ENCODE data around the gene GOLGA6L10.
"Not testable (repeated sequence)": the region's sequence is repeated elsewhere in the genome, so short reads cannot be mapped to it uniquely, and the experiment has no call there.

GOLGA6L10 gene, protein sequence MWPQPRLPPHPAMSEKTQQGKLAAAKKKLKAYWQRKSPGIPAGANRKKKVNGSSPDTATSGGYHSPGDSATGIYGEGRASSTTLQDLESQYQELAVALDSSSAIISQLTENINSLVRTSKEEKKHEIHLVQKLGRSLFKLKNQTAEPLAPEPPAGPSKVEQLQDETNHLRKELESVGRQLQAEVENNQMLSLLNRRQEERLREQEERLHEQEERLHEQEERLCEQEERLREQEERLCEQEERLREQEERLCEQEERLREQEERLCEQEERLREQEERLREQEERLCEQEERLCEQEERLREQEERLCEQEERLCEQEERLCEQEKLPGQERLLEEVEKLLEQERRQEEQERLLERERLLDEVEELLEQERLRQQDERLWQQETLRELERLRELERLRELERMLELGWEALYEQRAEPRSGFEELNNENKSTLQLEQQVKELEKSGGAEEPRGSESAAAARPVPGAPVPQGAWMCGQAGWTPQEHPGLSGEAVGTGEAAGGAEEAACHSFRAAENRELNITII

DNA sequence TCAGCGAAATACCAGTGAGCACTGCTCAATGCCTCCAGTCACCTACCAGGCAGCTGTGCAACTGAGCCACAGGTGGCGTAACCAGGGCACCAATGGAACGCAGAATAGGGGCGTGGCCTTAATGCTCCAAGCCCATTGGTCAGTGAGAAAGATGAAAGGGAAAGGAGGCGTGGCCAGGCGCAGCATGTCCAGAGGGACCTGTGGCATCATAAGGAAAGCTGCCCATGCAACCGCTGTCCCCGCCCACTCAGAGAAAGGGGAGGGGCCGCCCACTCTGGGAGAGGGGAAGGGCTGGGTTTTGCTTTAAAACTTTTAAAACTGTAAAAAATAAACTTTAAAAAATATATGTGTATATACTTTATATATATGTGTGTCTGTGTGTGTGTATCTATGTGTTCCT lies at the start of gene GOLGA6L10:
Gene GOLGA6L10, minus strand, starts transcription at position 101 of the 400 bp plus-strand sequence. Its CDS starts 100 bp downstream, at position 1.
- DNase-seq, result not testable (repeated sequence)

DNA sequence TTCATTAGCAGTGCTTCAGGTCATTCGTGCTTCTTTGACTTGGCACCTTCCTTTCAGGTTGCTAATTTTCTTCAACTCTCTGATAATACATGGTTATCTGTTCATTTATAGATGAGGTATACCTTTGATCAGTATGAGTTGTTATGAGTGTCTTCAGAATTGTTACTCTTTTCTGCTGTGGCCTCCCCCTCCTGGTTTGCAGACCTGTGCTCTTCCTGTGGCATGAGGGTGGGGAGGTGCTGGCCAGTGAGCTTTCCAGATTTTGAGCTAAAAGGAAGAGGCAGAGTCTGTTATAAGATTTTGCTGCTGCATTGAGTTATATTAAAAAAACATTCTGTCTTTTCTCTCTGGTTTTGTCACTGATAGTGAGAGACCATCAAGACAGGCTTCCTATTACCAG lies 49.5 kb upstream of the GOLGA6L10 start:
- DNase-seq, result no peak

DNA sequence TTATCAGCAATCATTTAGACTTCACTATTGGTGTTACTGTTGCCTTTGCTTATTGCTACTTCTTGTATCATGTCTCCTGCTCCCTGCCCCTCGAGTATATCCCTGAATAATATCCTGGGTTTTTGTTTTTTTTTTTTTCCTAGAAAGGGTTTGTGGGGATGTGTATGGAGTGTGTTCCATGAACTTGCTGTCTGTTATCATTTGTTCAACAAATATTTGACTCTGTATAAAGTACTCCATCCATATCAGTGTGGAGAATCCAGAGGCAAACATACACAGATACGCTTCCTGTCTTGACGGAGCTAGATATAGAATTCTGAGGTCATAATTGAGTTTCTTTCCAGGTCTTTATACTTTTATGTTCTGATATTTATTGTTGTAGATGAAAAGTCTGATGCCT lies 48.5 kb upstream of the GOLGA6L10 start:
- no peak for DNase-seq

DNA sequence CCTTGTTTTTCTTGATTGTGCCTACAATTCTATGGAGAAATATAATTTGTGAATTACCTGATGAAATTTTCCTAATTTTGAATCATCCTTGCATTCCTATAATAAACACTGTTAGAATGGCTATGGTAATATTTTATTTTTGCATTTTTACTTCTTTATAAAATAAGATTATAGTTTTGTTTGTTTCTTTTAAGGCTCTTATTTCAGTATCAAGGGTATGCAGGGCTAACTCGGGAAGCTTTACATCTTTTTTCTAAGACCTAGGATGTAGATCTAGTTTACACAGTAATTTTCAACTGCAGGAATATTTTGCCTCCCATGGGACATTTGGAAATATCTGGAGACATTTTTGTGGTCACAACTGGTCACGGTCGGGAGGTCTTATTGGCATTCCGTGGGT lies 46.5 kb upstream of the GOLGA6L10 start:
- not testable (repeated sequence) for DNase-seq

DNA sequence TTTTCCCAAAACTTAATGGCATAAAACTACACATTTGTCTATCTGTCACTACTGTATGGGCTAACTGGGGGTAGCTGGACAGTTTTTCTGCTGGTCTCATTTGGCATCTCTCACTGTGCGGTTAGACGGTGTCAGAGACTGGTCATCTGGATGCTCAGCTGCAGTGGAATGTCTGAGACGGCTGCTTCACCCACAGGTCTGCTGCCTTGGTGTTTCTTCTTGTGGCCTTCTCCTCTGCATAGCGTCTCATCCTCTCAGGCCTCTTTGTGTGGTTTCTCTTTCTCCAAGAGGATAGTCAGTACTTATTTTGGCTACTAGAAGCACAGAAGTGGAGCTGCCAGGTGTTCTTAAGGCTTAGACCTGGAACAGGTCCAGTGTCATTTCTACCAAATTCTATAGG lies 44.4 kb upstream of the GOLGA6L10 start:
- DNase-seq, result no peak

DNA sequence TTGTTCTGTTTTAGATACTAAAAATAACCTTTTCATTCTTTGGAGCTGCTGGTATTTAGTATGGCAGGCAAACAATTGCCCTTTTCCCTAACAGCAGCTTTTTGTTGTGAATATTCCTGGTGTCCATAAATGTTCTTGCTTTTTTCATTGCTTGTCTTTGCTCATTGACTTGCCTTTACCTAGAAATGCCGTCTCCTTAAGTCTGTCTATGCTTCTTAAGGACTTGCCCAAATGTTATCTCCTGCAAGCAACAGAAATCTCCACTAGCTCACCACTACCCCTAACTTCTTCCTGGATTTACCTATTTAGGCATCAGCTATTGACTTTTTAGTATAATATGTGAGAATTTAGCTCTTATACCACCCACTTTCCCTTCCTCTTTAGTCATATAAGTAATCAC lies 42.8 kb upstream of the GOLGA6L10 start:
- DNase-seq, result not testable (repeated sequence)

DNA sequence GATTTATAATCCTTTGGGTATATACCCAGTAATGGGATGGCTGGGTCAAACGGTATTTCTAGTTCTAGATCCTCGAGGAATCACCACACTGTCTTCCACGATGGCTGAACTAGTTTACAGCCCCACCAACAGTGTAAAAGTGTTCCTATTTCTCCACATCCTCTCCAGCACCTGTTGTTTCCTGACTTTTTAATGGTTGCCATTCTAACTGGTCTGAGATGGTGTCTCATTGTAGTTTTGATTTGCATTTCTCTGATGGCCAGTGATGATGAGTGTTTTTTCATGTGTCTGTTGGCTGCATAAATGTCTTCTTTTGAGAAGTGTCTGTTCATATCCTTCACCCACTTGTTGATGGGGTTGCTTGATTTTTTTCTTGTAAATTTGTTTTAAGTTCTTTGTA lies 40.9 kb upstream of the GOLGA6L10 start:
- not testable (repeated sequence) for DNase-seq

DNA sequence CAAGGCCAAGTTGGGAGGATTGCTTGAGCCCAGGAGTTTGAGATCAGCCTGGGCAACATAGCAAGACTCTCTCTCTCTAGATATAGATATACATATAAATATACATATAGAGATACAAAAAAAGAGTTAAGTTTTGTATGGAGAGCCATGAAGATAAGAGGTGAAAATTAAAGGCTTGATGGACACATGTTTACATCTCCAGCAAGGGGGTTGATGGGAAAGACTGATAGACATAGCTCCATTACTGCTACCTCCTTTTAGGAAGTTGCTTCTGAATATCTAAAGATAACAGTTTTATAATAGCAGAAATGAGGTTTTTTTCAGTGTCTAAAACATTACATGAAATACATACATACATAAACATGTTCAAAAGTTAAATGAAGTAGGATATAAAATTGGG lies 37.9 kb upstream of the GOLGA6L10 start:
- not testable (repeated sequence) for DNase-seq

DNA sequence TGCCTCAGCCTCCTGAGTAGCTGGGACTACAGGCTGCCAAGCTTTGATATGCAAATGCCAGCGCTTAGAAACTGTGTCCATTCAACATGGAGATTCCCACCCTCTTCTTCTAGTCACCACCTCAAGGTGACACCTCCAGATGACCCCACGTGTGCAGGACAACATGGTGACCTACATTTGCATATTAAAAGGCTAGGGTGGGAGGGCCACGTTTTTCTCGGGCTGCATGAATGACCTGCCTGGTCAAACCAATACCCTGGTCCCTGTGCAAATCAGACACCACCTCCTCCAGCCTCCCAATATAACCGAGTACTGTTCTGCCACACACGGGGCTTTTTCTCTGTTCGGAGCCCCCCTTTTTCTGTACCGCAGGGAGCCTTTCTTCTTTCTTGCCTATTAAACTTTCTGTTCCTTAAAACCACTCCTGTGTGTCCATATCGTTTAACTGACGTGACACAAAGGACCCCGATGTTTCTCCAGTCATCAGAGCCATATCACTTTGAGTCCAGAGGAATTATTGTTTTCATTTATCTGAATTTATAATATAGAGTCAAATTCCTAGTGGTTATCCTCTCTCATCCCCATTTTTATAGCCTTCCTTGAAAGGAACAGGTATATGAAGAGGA lies 32.2 kb upstream of the GOLGA6L10 start:
- DNase-seq, result not testable (repeated sequence)

DNA sequence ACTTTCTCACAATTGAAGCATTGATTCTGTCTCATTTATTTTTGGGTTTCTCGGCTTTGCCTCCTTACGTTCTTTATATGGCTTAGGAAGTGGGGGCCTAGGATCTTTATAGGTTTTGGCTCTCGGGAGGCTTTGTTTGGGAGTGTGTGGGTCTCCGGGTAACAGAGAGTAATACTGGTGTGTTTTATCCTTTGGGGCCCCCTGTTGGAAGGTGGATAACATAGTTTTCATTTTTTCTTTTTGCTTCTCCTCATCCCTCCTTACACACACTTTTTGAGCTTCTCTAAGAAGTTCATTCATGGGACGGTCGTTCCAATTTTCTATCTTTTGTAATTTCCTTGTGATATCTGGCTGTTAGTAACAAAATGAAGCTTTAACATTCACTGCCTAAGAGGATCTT lies 30.3 kb upstream of the GOLGA6L10 start:
- not testable (repeated sequence) for DNase-seq

DNA sequence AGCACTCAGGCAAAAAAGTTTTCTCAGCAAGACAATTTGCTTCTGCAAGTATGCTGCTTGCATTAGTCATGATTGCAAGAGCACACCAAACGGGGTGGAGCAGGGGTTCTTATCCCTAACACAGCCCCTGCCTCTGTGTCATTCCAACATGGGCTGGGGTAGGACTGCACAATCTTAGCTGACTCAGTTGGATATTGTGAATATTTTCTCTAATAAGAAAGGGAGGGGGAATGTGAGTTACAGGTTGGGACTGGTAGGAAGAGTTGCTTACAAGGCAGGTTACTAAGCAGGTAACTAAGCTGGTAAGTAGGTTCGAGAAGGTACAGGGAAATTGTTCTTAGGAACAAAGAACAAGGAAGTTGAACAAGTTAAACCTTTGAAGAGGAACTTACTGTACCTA lies 24.4 kb upstream of the GOLGA6L10 start:
- not testable (repeated sequence) for DNase-seq

DNA sequence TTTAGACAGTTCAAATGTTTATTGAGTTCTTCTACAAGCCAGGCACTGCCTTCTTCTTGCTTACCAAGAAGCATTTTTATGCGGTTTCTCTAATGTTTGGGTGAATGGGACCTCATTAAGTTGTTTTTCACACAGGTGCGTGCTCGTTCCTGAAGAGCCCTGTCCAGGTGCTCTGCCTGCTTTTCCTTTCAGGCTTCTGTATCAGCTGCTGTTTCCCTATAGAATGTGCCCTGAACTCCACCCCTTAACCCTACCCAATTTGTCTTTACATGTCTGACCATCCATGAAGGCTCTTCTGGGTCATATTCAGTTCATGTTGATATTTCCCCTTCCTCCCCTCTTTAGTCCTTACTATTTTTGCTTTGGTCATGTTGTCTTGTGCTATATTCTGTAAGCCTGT lies 22.4 kb upstream of the GOLGA6L10 start:
- DNase-seq, result no peak

DNA sequence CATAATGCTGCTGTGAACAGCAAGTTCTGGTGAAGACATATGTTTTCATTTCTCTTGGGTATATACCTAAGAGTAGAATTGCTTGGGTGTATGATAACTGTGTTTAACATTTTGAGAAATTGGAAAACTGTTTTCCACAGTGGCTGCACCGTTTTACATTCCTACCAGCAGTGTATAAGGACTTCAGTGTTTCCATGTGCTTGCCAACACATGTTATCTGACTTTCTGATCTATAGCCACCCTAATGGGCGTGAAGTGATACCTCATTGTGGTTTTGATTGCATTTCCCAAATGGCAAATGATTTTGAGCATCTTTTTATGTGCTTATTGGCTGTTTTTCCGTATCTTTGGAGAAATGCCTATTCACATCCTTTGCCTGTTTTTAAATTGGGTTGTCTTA lies 18.5 kb upstream of the GOLGA6L10 start:
- DNase-seq, result not testable (repeated sequence)

DNA sequence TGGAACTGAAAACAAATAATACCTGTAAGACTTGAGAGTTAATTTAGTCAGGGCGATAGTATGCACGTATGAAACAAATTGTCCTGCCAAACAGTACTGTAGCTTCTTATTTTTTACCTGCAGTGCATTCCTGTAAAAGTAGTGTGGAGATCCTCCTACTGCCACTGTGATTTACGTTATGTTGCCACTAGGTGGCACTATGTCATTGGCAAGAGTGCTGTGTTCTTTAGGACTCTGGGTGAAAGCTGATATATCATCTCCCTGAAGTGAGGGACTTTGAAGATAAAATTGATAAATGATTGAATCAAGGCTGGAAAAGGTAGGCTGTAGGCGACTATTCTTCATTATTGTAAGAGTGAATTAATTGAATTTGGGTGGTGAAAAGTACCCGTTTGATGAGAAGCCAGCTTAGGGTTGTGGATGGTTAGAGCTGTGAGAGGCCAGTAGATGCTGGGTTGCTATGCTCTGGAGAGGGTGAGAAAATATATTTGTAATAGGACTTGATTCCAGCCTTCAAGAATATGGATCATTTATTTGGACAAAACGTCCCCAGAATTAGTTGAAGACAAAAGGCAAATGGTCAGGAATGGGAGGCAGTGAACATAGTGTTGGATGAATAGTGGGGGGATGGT lies 16.5 kb upstream of the GOLGA6L10 start:
- peak; percentile 67 for DNase-seq

DNA sequence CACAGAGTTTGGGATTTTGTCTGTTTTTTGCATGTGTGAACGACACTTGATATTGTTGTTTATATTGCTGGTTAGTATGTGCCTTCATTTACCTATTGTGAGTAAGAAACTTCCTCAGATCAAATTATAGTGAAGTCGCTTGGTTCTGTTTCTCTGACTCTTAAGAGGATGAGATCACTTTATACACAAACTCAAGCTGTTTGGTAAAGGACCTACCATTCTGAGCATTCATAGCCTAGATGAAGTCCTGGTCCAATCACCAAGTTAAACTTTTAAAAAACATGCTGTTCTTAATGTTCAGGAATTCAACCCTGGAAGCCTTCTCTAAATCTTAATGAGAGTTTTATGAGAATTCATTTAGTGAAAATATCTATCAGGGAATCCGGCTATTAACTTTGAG lies 15.3 kb upstream of the GOLGA6L10 start:
- not testable (repeated sequence) for DNase-seq

DNA sequence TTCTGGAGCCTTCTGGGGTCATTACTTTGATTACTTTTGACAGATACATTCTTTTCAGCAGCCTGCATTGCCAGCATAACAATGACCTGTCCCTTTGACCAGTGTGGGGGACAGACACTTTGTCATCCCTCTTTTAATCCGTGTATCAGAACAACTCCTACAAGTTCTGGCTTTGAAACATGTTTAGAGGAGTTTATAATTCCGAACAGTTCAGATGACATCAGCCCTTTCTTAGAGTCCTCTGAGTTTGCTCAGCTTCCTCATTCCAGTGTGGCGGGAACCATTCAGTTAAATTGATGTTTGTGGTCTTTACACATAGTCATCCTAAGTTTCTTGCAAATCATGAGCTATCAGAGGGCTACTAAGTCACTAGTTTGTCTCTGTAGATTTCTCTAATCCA lies 13.5 kb upstream of the GOLGA6L10 start:
- not testable (repeated sequence) for DNase-seq

DNA sequence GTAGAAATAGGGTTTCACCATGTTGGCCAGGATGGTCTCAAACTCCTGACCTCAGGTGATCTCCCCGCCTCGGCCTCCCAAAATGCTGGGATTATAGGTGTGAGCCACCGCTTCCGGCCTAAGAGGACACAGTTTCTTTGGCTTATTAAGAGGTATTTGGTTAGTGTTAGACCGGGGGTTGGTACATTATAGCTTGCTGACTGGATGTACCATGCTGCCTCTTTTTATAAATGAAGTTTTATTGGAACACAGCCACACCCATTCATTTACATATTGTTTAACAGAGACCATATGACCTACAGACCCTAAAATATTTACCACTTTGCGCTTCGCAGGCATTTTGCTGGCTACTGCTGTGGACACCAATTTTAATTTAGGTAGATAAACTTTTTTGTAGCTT lies 11.3 kb upstream of the GOLGA6L10 start:
- not testable (repeated sequence) for DNase-seq

DNA sequence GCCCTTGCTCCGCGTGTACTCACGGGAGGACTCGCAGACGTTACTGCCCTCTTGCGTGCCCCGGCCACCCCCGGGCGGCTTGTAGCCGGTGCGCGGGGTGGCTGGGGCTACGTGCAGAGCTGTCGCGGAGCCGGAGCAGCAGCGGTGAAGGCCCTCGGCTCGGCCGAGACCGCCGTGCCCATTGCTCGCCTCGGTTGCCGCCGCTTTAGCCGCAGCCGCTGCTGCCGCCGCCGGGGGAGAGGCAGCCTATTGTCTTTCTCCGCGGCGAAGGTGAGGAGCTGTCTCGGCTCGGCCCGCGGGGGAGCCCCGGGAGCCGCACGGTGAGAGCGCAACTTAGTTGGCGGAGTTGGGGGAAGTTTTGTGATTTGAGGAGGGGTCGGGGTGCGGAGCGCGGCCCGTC lies 5.8 kb upstream of the GOLGA6L10 start:
- not testable (repeated sequence) for DNase-seq

DNA sequence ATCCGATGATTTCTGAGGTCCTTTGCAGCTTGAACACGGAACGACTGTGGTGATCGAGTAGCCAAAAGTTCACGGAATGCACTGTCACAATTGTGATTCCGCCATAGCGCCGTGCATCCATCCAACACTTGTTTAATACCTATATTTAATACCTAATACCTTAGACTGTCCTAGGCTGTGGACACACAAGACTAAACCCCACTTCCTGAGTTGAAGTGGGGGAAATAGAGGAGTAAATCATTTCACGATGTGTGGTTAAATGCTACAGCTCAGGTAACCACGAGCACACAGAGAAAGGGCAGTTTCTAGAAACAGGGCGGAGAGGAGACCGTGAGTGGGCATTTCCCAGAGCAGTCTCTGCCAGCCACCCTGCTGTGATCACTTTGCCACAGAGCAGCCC lies 5.3 kb upstream of the GOLGA6L10 start:
- not testable (repeated sequence) for DNase-seq

DNA sequence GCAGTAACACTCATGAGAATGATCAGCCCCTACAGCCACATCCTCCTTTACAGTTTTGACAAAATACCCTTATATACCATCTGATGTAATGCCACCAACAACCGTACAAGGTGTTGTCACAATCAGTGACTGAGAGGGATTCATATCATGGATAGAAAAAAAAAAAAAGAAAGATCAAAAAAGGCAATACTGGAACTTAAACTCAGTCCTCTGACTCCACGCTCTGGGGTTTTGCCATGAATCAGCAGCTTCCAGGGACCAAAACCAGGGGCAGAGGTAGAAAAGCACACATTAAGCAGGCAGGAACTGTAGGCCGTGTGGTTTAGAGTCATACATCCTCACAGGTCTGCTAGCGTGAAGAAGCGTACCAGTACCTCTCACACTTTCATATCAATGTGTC lies 1.6 kb downstream of the GOLGA6L10 start:
- DNase-seq, result peak; percentile 24

DNA sequence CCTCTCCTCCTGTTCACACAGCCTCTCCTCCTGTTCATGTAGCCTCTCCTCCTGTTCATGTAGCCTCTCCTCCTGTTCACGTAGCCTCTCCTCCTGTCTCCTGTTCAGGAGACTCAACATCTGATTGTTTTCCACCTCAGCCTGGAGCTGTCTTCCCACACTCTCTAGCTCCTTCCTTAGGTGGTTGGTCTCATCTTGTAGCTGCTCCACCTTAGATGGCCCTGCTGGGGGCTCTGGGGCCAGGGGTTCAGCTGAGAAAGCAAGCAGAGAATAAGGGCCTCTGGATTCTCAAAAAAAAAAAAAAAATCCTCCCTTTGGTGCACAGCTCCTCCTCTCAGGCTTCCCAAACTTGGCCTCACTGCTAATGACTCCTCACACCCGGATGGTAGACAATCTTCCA lies 4.1 kb downstream of the GOLGA6L10 start:
- DNase-seq, result not testable (repeated sequence)

DNA sequence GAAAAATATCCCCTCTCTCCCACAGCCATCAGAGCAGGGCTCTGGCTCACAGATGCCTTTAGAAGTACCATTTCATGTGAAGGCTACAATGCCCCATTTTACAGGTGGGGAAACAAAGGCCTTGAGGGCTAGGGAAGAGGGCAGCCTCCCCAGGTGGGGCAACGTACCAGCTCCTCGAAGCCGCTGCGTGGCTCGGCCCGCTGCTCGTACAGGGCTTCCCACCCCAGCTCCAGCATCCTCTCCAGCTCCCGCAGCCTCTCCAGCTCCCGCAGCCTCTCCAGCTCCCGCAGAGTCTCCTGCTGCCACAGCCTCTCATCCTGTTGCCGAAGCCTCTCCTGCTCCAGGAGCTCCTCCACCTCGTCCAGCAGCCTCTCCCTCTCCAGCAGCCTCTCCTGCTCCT lies 4.9 kb downstream of the GOLGA6L10 start:
- DNase-seq, result not testable (repeated sequence)

DNA sequence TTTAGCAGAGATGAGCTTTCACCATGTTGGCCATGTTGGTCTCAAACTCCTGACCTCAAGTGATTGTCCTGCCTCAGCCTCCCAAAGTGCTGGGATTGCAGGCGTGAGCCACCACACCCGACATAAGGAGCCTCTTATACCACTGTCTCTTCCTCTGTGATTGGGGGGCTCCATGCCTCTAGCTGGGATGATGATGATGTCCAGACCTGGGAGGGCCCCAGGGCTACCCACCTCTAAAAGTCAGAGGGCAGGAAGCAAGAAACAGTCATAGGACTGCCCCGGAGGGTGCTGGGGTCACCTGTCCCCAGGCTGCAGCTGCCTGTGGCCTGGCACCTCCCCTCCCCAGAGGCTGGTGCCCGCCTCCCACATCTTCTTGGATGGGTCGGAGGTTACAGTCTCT lies 5.4 kb downstream of the GOLGA6L10 start:
- DNase-seq, result not testable (repeated sequence)

Measured in activated CD4-positive, alpha-beta T cell treated with anti-CD3 and anti-CD28 coated beads, Interleukin-10, Interleukin-2, amounts not matched to agents 100 ng/mL and 50 ng/mL, durations not matched to agents 16 hours and 8 hours (primary cell).